DOHH2 (cell line): ENCODE data around the gene MROH7.

Experiments used
- CTCF ChIP-seq: fragments of 200-600 bp; sonication (generic); IDR thresholded peaks from one replicate; pipeline ENCODE4 v1.5.1; 2014; ENCODE audit warnings: antibody characterized with exemption, mild to moderate bottlenecking, low read depth, low read length; ENCODE audit not compliant: poor library complexity, severe bottlenecking
- EZH2phosphoT487 ChIP-seq: fragments of 200-600 bp; sonication (generic); IDR thresholded peaks from 2 replicates; pipeline ENCODE4 v1.6.1; 2017; ENCODE audit warnings: borderline replicate concordance, mild to moderate bottlenecking, antibody characterized with exemption, low read length, moderate library complexity, mixed read lengths

- TF ChIP-seq EZH2phosphoT487 (no peak), CTCF (no peak)
Observed at GRCh38 chr1:54610048-54610447, 31.5 kb upstream of the MROH7 start.
